ENCODE results near the gene MAN1C1. TPM values are rescaled to one million over a fixed set of nuclear protein-coding genes. Genes with fewer than 3 reads are reported as not detected.

MAN1C1 gene
- total RNA-seq, 1 experiment from 2014 or later: 9.3 TPM

GRCh38 chr1:25814549-25815087 is 198.0 kb downstream of the MAN1C1 start:
- Histone ChIP-seq H3K56ac (ENCODE audit: insufficient read length, low read depth, low read length) (no peak overlapping the region), H4K20me1 (ENCODE audit: control insufficient read depth, insufficient read depth, insufficient read length) (peaks cover 3% of the 10 kb centered on the region), H3T11ph (ENCODE audit: low read length) (no peak overlapping the region), H2BK15ac (ENCODE audit: low read depth, low read length) (no peak overlapping the region), H3K18ac (ENCODE audit: insufficient read length, low read depth, low read length) (no peak overlapping the region), H3K9ac (ENCODE audit: extremely low read depth, insufficient read length, low read length) (no peak overlapping the region), H3K23me2 (ENCODE audit: insufficient read length, low read depth, low read length, poor library complexity, severe bottlenecking) (peaks cover 3% of the 10 kb centered on the region), H4K5ac (ENCODE audit: insufficient read length, low read depth, low read length) (no peak overlapping the region), H2BK5ac (ENCODE audit: insufficient read length, low read length) (no peak overlapping the region), H2AK5ac (ENCODE audit: insufficient read length, low read length) (no peak overlapping the region), H3K79me1 (ENCODE audit: insufficient read depth, low read depth, low read length, poor library complexity, severe bottlenecking) (no peaks in the 10 kb centered on the region), H3K4me2 (ENCODE audit: insufficient read depth, insufficient read length, low read length) (no peak overlapping the region), H3K9me3 (ENCODE audit: control insufficient read depth, low read depth, low read length) (no peaks in the 10 kb centered on the region), H3K4me1 (ENCODE audit: insufficient read depth, low read length) (no peaks in the 10 kb centered on the region; the same call in 1 of the 2 replicates), H3K23ac (ENCODE audit: insufficient read length, low read depth, low read length) (no peak overlapping the region), H3K27me3 (ENCODE audit: insufficient read depth, low read length) (no peaks in the 10 kb centered on the region), H2BK20ac (ENCODE audit: low read depth, low read length, poor library complexity, severe bottlenecking) (no peak overlapping the region), H3K14ac (ENCODE audit: insufficient read depth, low read length) (no peak overlapping the region), H3K79me2 (ENCODE audit: insufficient read depth, low read length) (no peaks in the 10 kb centered on the region), H4K91ac (ENCODE audit: insufficient read length, low read depth, low read length) (no peak overlapping the region), H2BK12ac (ENCODE audit: insufficient read length, low read depth, low read length) (no peak overlapping the region), H3K27ac (ENCODE audit: insufficient read length, low read depth, low read length) (no peak overlapping the region), H3K4ac (ENCODE audit: low read depth, low read length) (no peak overlapping the region), H2BK120ac (ENCODE audit: low read depth, low read length, poor library complexity, severe bottlenecking) (no peak overlapping the region), H2AFZ (ENCODE audit: low read length) (no peak overlapping the region), H4K8ac (replicated peaks; ENCODE audit: insufficient read length, low read depth, low read length) (no peak overlapping the region)
- no CpG with 5 or more reads among the region's 7 CpGs for WGBS (ENCODE audit: extremely low coverage, insufficient read length, low lambda C conversion rate)
- no peak for TF ChIP-seq CTCF (conservative IDR thresholded peaks at IDR 0.05)
- Mint-ChIP-seq H3K27me3 (ENCODE audit: low read depth) (peaks cover 2% of the 10 kb centered on the region; the same call in 1 of the 2 replicates), H3K36me3 (ENCODE audit: insufficient read depth in 1 of 3, low read depth in 3 of 3) (peaks cover 12 to 40% (median 39%) of the 10 kb centered on the region in 3 experiments; a peak in 6 of 7 replicates), H3K4me1 (peaks cover 20 to 26% of the 10 kb centered on the region in 2 experiments), H3K9me3 (no peaks in the 10 kb centered on the region), H3K4me3 (no peak overlapping the region), H3K27ac (peak overlapping the region in 2 of 3 experiments; percentile 29 to 61; a peak in 3 of 7 replicates)
- DNase-seq: no peak
